Activated T-helper 1 cell treated with anti-CD3 and anti-CD28 coated beads, Interleukin-12 subunit alpha, Interleukin-12 subunit beta, Interleukin-2, Interleukin-4 antibody, amounts not matched to agents 30 ng/mL and 10 ng/mL and 1 ng/mL, durations not matched to agents 14 hours and 24 hours and 36 hours (primary cell): ENCODE measurements around the gene SH3RF2. TPM values are rescaled to one million over a fixed set of nuclear protein-coding genes. Genes with fewer than 3 reads are reported as not detected.

Experiments used
- DNase-seq: peaks from one replicate; pipeline ENCODE4 v3.0.0; 2021; ENCODE audit warnings: low spot score
- H3K27ac Mint-ChIP-seq: one replicate; pipeline ENCODE4 v1.8.0; 2021; ENCODE audit warnings: mild to moderate bottlenecking, mixed read lengths
- H3K27me3 Mint-ChIP-seq: one replicate; pipeline ENCODE4 v1.8.0; 2022; ENCODE audit warnings: mild to moderate bottlenecking, moderate library complexity, mixed read lengths; ENCODE audit not compliant: insufficient read depth
- H3K36me3 Mint-ChIP-seq: one replicate; pipeline ENCODE4 v1.8.0; 2021; ENCODE audit warnings: low read depth, mixed read lengths
- H3K4me1 Mint-ChIP-seq: one replicate; pipeline ENCODE4 v1.8.0; 2021; ENCODE audit warnings: low read depth, mixed read lengths
- H3K4me3 Mint-ChIP-seq: one replicate; pipeline ENCODE4 v1.8.0; 2021; ENCODE audit warnings: mild to moderate bottlenecking, moderate library complexity, mixed read lengths
- H3K9me3 Mint-ChIP-seq: one replicate; pipeline ENCODE4 v1.8.0; 2021; ENCODE audit warnings: mixed read lengths
- intact Hi-C: fragments of 100-400 bp; cut with micrococcal nuclease; formaldehyde crosslinking; loops from one replicate; pipeline ENCODE4 v1.15.1; 2024
- total RNA-seq: library from RNA; stranded (reverse); gene quantifications from 2 replicates; pipeline ENCODE4 v1.2.3, GENCODE V29; 2022

SH3RF2 gene
- total RNA-seq, 1 donor from 2014 or later = 0.18 TPM

GRCh38 chr5:145912019-145912418, 24.4 kb upstream of the SH3RF2 start:
- peaks cover 7% of the 10 kb centered on the region for H3K27me3 Mint-ChIP-seq
- H3K9me3 Mint-ChIP-seq = no peaks in the 10 kb centered on the region
- H3K27ac Mint-ChIP-seq = no peak overlapping the region
- H3K4me1 Mint-ChIP-seq = no peaks in the 10 kb centered on the region
- no peak for DNase-seq
- H3K4me3 Mint-ChIP-seq = no peak overlapping the region
- H3K36me3 Mint-ChIP-seq = no peaks in the 10 kb centered on the region
- intact Hi-C loops = no loop called here

GRCh38 chr5:145912594-145912993, 23.8 kb upstream of the SH3RF2 start:
- Mint-ChIP-seq H3K4me3 (no peak overlapping the region), H3K27ac (no peak overlapping the region), H3K27me3 (peaks cover 7% of the 10 kb centered on the region), H3K9me3 (no peaks in the 10 kb centered on the region), H3K4me1 (no peaks in the 10 kb centered on the region), H3K36me3 (no peaks in the 10 kb centered on the region)
- DNase-seq = no peak
- intact Hi-C loops = no loop called here

- intact Hi-C loops = no loop called here
- Mint-ChIP-seq H3K36me3 (no peaks in the 10 kb centered on the region), H3K27ac (no peak overlapping the region), H3K27me3 (peaks cover 7% of the 10 kb centered on the region), H3K9me3 (no peaks in the 10 kb centered on the region), H3K4me3 (no peak overlapping the region), H3K4me1 (no peaks in the 10 kb centered on the region)
- no peak for DNase-seq
These were observed 22.7 kb upstream of the SH3RF2 start for GRCh38 chr5:145913701-145914100.

- Mint-ChIP-seq H3K27me3 (peaks cover 5% of the 10 kb centered on the region), H3K27ac (no peak overlapping the region), H3K36me3 (no peaks in the 10 kb centered on the region), H3K9me3 (no peaks in the 10 kb centered on the region), H3K4me3 (no peak overlapping the region), H3K4me1 (no peaks in the 10 kb centered on the region)
- intact Hi-C loops = no loop called here
- DNase-seq = no peak
These were observed 20.3 kb upstream of the SH3RF2 start for GRCh38 chr5:145915970-145916638.

GRCh38 chr5:145917288-145917687, 19.1 kb upstream of the SH3RF2 start:
- intact Hi-C loops = no loop called here
- peaks cover 1% of the 10 kb centered on the region for H3K36me3 Mint-ChIP-seq
- no peak overlapping the region for H3K27ac Mint-ChIP-seq
- DNase-seq = no peak
- no peaks in the 10 kb centered on the region for H3K9me3 Mint-ChIP-seq
- no peaks in the 10 kb centered on the region for H3K4me1 Mint-ChIP-seq
- H3K4me3 Mint-ChIP-seq = no peak overlapping the region
- peaks cover 5% of the 10 kb centered on the region for H3K27me3 Mint-ChIP-seq

GRCh38 chr5:145918397-145918796, 18.0 kb upstream of the SH3RF2 start:
- Mint-ChIP-seq H3K4me3 (no peak overlapping the region), H3K36me3 (peaks cover 1% of the 10 kb centered on the region), H3K27me3 (peaks cover 5% of the 10 kb centered on the region), H3K9me3 (no peaks in the 10 kb centered on the region), H3K27ac (no peak overlapping the region), H3K4me1 (no peaks in the 10 kb centered on the region)
- intact Hi-C loops = no loop called here
- DNase-seq = no peak

- no peak overlapping the region for H3K27ac Mint-ChIP-seq
- peaks cover 9% of the 10 kb centered on the region for H3K27me3 Mint-ChIP-seq
- no peak for DNase-seq
- H3K4me3 Mint-ChIP-seq = no peak overlapping the region
- peaks cover 3% of the 10 kb centered on the region for H3K36me3 Mint-ChIP-seq
- no peaks in the 10 kb centered on the region for H3K9me3 Mint-ChIP-seq
- intact Hi-C loops = no loop called here
- no peaks in the 10 kb centered on the region for H3K4me1 Mint-ChIP-seq
These were observed 17.0 kb upstream of the SH3RF2 start for GRCh38 chr5:145919413-145919812.

- Mint-ChIP-seq H3K4me3 (no peak overlapping the region), H3K36me3 (peaks cover 3% of the 10 kb centered on the region), H3K9me3 (no peaks in the 10 kb centered on the region), H3K27me3 (peaks cover 6% of the 10 kb centered on the region), H3K4me1 (peaks cover 5% of the 10 kb centered on the region), H3K27ac (no peak overlapping the region)
- no peak for DNase-seq
- intact Hi-C loops = no loop called here
These were observed 15.7 kb upstream of the SH3RF2 start for GRCh38 chr5:145920542-145921210.

GRCh38 chr5:145921211-145921610, 15.2 kb upstream of the SH3RF2 start:
- Mint-ChIP-seq H3K27ac (no peak overlapping the region), H3K9me3 (no peaks in the 10 kb centered on the region), H3K4me3 (no peak overlapping the region), H3K27me3 (peaks cover 6% of the 10 kb centered on the region), H3K36me3 (peaks cover 3% of the 10 kb centered on the region), H3K4me1 (peaks cover 7% of the 10 kb centered on the region)
- no peak for DNase-seq
- intact Hi-C loops = no loop called here

- H3K36me3 Mint-ChIP-seq = peaks cover 3% of the 10 kb centered on the region
- no peaks in the 10 kb centered on the region for H3K9me3 Mint-ChIP-seq
- H3K4me3 Mint-ChIP-seq = no peak overlapping the region
- no peak overlapping the region for H3K27ac Mint-ChIP-seq
- H3K27me3 Mint-ChIP-seq = peaks cover 6% of the 10 kb centered on the region
- peaks cover 7% of the 10 kb centered on the region for H3K4me1 Mint-ChIP-seq
- intact Hi-C loops = no loop called here
- no peak for DNase-seq
These were observed 14.3 kb upstream of the SH3RF2 start for GRCh38 chr5:145922059-145922458.

GRCh38 chr5:145923405-145923804, 13.0 kb upstream of the SH3RF2 start:
- intact Hi-C loops = no loop called here
- no peak for DNase-seq
- Mint-ChIP-seq H3K4me3 (no peak overlapping the region), H3K27me3 (peaks cover 6% of the 10 kb centered on the region), H3K9me3 (no peaks in the 10 kb centered on the region), H3K27ac (no peak overlapping the region), H3K4me1 (peaks cover 7% of the 10 kb centered on the region), H3K36me3 (peaks cover 3% of the 10 kb centered on the region)

- Mint-ChIP-seq H3K27me3 (peaks cover 9% of the 10 kb centered on the region), H3K9me3 (no peaks in the 10 kb centered on the region), H3K4me3 (no peak overlapping the region), H3K36me3 (peaks cover 3% of the 10 kb centered on the region), H3K27ac (no peak overlapping the region), H3K4me1 (peaks cover 7% of the 10 kb centered on the region)
- intact Hi-C loops = no loop called here
- DNase-seq = no peak
These were observed 11.5 kb upstream of the SH3RF2 start for GRCh38 chr5:145924849-145925248.

GRCh38 chr5:145925353-145925752, 11.0 kb upstream of the SH3RF2 start:
- Mint-ChIP-seq H3K27me3 (peaks cover 9% of the 10 kb centered on the region), H3K27ac (no peak overlapping the region), H3K9me3 (no peaks in the 10 kb centered on the region), H3K4me1 (peaks cover 7% of the 10 kb centered on the region), H3K4me3 (no peak overlapping the region), H3K36me3 (peaks cover 3% of the 10 kb centered on the region)
- no peak for DNase-seq
- intact Hi-C loops = no loop called here
